Ovary (tissue), 3 donors: Measurements from ENCODE around the gene DHX29.

Experiments used
- EP300 ChIP-seq: sonication (generic); formaldehyde crosslinking; IDR thresholded peaks from one replicate; pipeline ENCODE4 v1.6.1; 2017; ENCODE audit warnings: antibody characterized with exemption
- POLR2A ChIP-seq: fragments of 450-650 bp; IDR thresholded peaks from one replicate; pipeline ENCODE4 v1.6.1; 2017; ENCODE audit warnings: antibody characterized with exemption, mild to moderate bottlenecking, moderate library complexity
- TF ChIP-seq, protein P1 (sequence below), 3 donors: fragments of 450-650 bp in 2 of 3; fragments of 200-600 bp in 1 of 3; IDR thresholded peaks; one replicate each; pipeline versions ENCODE4 v1.5.1 to v1.8.0; 2016 to 2022; ENCODE audit warnings: antibody characterized with exemption in 3 of 3, mild to moderate bottlenecking in 1 of 3
- donor health status: DM: no; HTN: no; CAD: no.

DNA sequence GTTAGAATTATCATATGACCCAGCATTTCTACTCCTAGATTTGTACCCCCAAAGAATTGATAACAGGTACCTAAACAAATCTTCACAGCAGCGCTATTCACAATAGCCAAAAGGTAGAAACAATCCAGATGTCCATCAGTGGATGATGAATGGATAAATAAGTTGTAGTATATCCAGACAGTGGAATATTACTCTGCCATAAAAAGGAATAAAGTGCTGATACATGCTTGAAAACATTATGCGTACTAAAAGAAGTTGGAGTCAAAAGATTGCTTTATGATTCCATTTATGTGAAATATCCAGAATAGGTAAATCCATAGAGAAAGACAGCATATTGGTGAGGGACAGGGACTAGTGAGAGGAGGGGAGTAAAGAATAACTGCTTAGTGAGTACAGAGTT lies 26.3 kb upstream of the DHX29 start:
- TF ChIP-seq POLR2A (no peak), EP300 (no peak)
- TF ChIP-seq, protein P1, sequence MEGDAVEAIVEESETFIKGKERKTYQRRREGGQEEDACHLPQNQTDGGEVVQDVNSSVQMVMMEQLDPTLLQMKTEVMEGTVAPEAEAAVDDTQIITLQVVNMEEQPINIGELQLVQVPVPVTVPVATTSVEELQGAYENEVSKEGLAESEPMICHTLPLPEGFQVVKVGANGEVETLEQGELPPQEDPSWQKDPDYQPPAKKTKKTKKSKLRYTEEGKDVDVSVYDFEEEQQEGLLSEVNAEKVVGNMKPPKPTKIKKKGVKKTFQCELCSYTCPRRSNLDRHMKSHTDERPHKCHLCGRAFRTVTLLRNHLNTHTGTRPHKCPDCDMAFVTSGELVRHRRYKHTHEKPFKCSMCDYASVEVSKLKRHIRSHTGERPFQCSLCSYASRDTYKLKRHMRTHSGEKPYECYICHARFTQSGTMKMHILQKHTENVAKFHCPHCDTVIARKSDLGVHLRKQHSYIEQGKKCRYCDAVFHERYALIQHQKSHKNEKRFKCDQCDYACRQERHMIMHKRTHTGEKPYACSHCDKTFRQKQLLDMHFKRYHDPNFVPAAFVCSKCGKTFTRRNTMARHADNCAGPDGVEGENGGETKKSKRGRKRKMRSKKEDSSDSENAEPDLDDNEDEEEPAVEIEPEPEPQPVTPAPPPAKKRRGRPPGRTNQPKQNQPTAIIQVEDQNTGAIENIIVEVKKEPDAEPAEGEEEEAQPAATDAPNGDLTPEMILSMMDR (IDR thresholded peaks at IDR 0.05) = no peak
